Osteoblast (primary cell): ENCODE measurements around the gene SUPT20HL2. TPM values are rescaled to one million over a fixed set of nuclear protein-coding genes. Genes with fewer than 3 reads are reported as not detected.
"Not testable (repeated sequence)": the region's sequence is repeated elsewhere in the genome, so short reads cannot be mapped to it uniquely, and the experiment has no call there.

ENCODE experiments used
- DNase-seq: peaks from one replicate; pipeline ENCODE4 v3.0.0; 2011; ENCODE audit warnings: low spot score, mixed read lengths; ENCODE audit not compliant: insufficient read length; ENCODE audit errors: missing footprints
- H2AFZ ChIP-seq: 2 replicates; pipeline ENCODE4 v1.6.0; 2011; ENCODE audit warnings: mild to moderate bottlenecking, low read length
- H3K27ac ChIP-seq: 2 replicates; pipeline ENCODE4 v1.5.1; 2011; ENCODE audit warnings: mild to moderate bottlenecking, low read depth, low read length, moderate library complexity
- H3K27me3 ChIP-seq: 2 replicates; pipeline ENCODE4 v1.6.0; 2012; ENCODE audit warnings: mild to moderate bottlenecking, control low read depth, inconsistent platforms, low read length, moderate library complexity; ENCODE audit not compliant: insufficient read depth
- H3K36me3 ChIP-seq: 2 replicates; pipeline ENCODE4 v1.5.1; 2011; ENCODE audit warnings: mild to moderate bottlenecking, low read length, control low read depth, moderate library complexity; ENCODE audit not compliant: insufficient read depth
- H3K4me1 ChIP-seq: 2 replicates; pipeline ENCODE4 v1.5.1; 2011; ENCODE audit warnings: mild to moderate bottlenecking, low read length, control low read depth, moderate library complexity; ENCODE audit not compliant: insufficient read depth
- H3K4me2 ChIP-seq: 2 replicates; pipeline ENCODE4 v1.6.0; 2011; ENCODE audit warnings: mild to moderate bottlenecking, low read length; ENCODE audit not compliant: insufficient read depth
- H3K4me3 ChIP-seq: fragments of 200-600 bp; sonication (generic); 3 replicates; pipeline ENCODE4 v1.5.1; 2012; ENCODE audit warnings: mild to moderate bottlenecking, low read length, inconsistent platforms; ENCODE audit not compliant: insufficient read depth
- H3K79me2 ChIP-seq: 2 replicates; pipeline ENCODE4 v1.6.0; 2012; ENCODE audit warnings: mild to moderate bottlenecking, low read length, control low read depth, inconsistent platforms; ENCODE audit not compliant: insufficient read depth
- H3K9me3 ChIP-seq: 2 replicates; pipeline ENCODE4 v1.5.1; 2011; ENCODE audit warnings: low read depth, low read length, control low read depth
- H4K20me1 ChIP-seq: 2 replicates; pipeline ENCODE4 v1.6.0; 2012; ENCODE audit warnings: mild to moderate bottlenecking, low read length, control low read depth; ENCODE audit not compliant: insufficient read depth
- CTCF ChIP-seq: IDR thresholded peaks from 2 replicates; pipeline ENCODE4 v1.5.1; 2011; ENCODE audit warnings: mild to moderate bottlenecking, low read depth, low read length, moderate library complexity; ENCODE audit errors: extremely low read depth
- total RNA-seq: library from RNA; depleted of rRNA; stranded (reverse); fragments of >200 nt; gene quantifications from 2 replicates; pipeline ENCODE4 v1.2.3, GENCODE V29; 2012

SUPT20HL2 gene
- total RNA-seq, 1 donor = not detected

GRCh38 chrX:24321741-24322395, 8.0 kb upstream of the SUPT20HL2 start:
- Histone ChIP-seq H3K79me2 (no peaks in the 10 kb centered on the region), H3K4me2 (no peak overlapping the region), H3K27me3 (no peaks in the 10 kb centered on the region), H2AFZ (no peak overlapping the region), H3K9me3 (no peaks in the 10 kb centered on the region), H4K20me1 (no peaks in the 10 kb centered on the region), H3K36me3 (no peaks in the 10 kb centered on the region), H3K27ac (no peak overlapping the region), H3K4me1 (no peaks in the 10 kb centered on the region), H3K4me3 (no peak overlapping the region)
- no peak for DNase-seq
- TF ChIP-seq CTCF = no peak

GRCh38 chrX:24317567-24317966, 3.7 kb upstream of the SUPT20HL2 start:
- Histone ChIP-seq H3K27ac (no peak overlapping the region), H3K4me1 (no peaks in the 10 kb centered on the region), H3K36me3 (no peaks in the 10 kb centered on the region), H3K27me3 (peaks cover 4% of the 10 kb centered on the region), H2AFZ (no peak overlapping the region), H3K4me2 (no peak overlapping the region), H4K20me1 (no peaks in the 10 kb centered on the region), H3K9me3 (no peaks in the 10 kb centered on the region), H3K4me3 (no peak overlapping the region), H3K79me2 (no peaks in the 10 kb centered on the region)
- TF ChIP-seq CTCF = no peak
- DNase-seq = no peak

- DNase-seq = no peak
- Histone ChIP-seq H3K27me3 (peaks cover 4% of the 10 kb centered on the region), H2AFZ (no peak overlapping the region), H3K27ac (no peak overlapping the region), H3K79me2 (no peaks in the 10 kb centered on the region), H3K4me2 (no peak overlapping the region), H4K20me1 (no peaks in the 10 kb centered on the region), H3K4me3 (no peak overlapping the region), H3K9me3 (no peaks in the 10 kb centered on the region), H3K4me1 (no peaks in the 10 kb centered on the region), H3K36me3 (no peaks in the 10 kb centered on the region)
- TF ChIP-seq CTCF = no peak
Measured at GRCh38 chrX:24316111-24316510, 2.2 kb upstream of the SUPT20HL2 start.

GRCh38 chrX:24312249-24312607, 1.6 kb downstream of the SUPT20HL2 start:
- not testable (repeated sequence) for H3K79me2 ChIP-seq, DNase-seq, H3K27ac ChIP-seq, H4K20me1 ChIP-seq, H3K36me3 ChIP-seq, H3K27me3 ChIP-seq, H3K4me3 ChIP-seq, H3K4me2 ChIP-seq, H2AFZ ChIP-seq, H3K9me3 ChIP-seq, H3K4me1 ChIP-seq

GRCh38 chrX:24311507-24312248, 2.2 kb downstream of the SUPT20HL2 start:
- not testable (repeated sequence) for DNase-seq, H3K9me3 ChIP-seq, H3K4me3 ChIP-seq, H4K20me1 ChIP-seq, H3K4me1 ChIP-seq, H3K79me2 ChIP-seq, H3K36me3 ChIP-seq, H2AFZ ChIP-seq, H3K27ac ChIP-seq, H3K4me2 ChIP-seq, H3K27me3 ChIP-seq

- not testable (repeated sequence) for H3K36me3 ChIP-seq, H4K20me1 ChIP-seq, H3K27ac ChIP-seq, H2AFZ ChIP-seq, H3K79me2 ChIP-seq, H3K9me3 ChIP-seq, DNase-seq, H3K4me3 ChIP-seq, H3K27me3 ChIP-seq, H3K4me1 ChIP-seq, H3K4me2 ChIP-seq
Measured at GRCh38 chrX:24310916-24311315, 3.0 kb downstream of the SUPT20HL2 start.
